Vagina (tissue), 2 donors: ENCODE results near the gene PARVB.

Experiments used
- CTCF ChIP-seq, 3 experiments: fragments of 450-650 bp in 2 of 3; fragments of 200-600 bp in 1 of 3; sonication (generic) in 1 of 3; IDR thresholded peaks; one replicate each; pipeline ENCODE4 v1.5.1; 2017 to 2019; ENCODE audit warnings: antibody characterized with exemption in 3 of 3, mild to moderate bottlenecking in 2 of 3, moderate library complexity in 2 of 3
- POLR2A ChIP-seq, 2 donors: fragments of 450-650 bp; IDR thresholded peaks; one replicate each; pipeline ENCODE4 v1.6.1; 2017; ENCODE audit warnings: antibody characterized with exemption in 2 of 2, mild to moderate bottlenecking in 2 of 2, moderate library complexity in 2 of 2

GRCh38 chr22:44111562-44112155 lies 87.6 kb downstream of the PARVB start:
- TF ChIP-seq CTCF (IDR thresholded peaks at IDR 0.05) (no peak), POLR2A (IDR thresholded peaks at IDR 0.05) (no peak)
